Activated CD8-positive, alpha-beta memory T cell treated with anti-CD3 and anti-CD28 coated beads for 4 hours (primary cell): ENCODE results near the gene POLE2.
"Not testable (repeated sequence)": the region's sequence is repeated elsewhere in the genome, so short reads cannot be mapped to it uniquely, and the experiment has no call there.

Experiments
- DNase-seq, 2 donors: peaks; one replicate each; pipeline ENCODE4 v3.0.0-alpha.2; 2020; ENCODE audit warnings: low read depth in 2 of 2

Gene POLE2

DNA sequence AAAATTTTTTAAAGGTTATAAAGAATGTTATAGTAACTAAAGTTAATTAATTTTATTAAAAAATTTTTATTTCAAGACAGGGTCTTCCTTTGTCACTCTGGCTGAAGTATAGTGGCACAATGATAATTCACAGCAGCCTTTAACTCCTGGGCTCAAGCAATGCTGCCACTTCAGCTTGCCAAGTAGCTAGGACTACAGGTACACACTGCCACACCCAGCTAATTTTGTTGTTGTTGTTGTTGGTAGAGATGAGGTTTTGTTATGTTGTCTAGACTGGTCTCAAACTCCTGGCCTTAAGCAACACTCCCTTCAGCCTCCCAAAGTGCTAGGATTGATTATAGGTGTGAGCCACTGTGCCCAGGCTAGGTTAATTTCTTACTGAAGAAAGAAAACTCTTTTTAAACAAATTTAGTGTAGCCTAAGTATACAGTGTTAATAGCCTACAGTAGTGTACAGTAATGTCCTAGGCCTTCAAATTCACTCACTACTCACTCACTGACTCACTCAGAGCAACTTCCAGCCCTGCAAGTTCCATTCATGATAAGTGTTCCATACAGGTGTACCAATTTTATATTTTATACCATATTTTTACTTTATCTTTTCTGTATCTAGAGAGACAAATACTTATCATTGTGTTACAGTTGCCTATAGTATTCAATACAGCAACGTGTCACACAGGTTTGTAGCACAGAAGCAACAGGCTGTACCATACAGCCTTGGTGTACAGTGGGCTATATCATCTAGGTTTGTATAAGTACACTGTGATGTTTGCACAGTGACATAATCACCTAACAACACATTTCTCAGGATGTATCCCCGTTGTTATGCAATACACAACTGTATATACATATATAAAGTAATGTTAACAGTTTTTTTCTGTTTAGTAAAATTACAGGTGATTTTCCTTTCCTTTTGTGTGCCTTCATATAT is 28.2 kb downstream of the POLE2 start:
- DNase-seq: no peak

DNA sequence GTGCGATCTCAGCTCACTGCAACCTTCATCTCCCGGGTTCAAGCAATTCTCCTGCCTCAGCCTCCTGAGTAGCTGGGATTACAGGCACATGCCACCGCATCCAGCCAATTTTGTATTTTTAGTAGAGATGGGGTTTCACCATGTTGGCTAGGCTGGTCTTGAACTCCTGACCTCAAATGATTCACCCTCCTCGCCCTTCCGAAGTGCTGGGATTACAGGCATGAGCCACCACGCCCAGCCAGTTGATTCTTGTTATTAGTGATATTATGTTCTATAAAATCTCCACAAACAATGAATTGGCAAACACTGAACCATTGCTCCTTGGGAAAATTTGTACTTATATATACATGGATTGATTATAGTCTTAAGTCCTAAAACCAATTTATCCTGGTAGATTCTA is 30.5 kb downstream of the POLE2 start:
- not testable (repeated sequence) for DNase-seq

DNA sequence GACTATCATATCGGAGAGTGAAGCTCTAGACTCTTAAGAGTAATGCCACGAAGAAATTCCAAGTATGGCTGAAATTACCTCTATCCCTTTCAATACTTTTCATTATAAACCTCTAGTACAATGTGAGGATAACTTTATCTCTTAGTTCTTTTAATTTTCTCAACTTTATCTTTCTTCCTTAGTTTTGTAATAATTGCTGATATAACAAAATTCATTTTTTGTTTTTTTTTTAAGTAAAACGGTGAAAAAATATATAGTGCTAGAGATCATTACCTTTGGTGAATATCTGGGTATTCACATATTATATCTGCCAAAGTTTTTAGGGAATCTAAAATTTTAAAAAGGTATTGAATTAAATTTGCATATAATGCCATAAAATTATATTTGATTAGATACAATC is 33.5 kb downstream of the POLE2 start:
- no peak for DNase-seq

DNA sequence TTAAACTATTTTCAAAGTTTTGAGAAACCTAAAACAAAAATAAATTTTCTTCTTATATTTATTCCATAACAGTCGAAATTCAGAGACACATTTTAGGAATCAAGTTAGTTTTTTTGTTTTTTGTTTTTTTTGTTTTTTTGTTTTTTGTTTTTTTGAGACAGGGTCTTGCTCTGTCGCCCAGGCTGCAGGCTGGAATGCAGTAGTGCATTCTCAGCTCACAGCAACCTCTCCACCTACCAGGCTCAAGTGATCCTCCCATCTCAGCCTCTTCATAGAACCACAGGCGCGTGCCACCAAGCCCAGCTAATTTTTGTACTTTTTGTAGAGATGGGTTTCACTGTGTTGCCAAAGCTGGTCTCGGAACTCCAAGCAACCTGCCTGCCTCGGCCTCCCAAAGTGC is 34.5 kb downstream of the POLE2 start:
- no peak for DNase-seq

DNA sequence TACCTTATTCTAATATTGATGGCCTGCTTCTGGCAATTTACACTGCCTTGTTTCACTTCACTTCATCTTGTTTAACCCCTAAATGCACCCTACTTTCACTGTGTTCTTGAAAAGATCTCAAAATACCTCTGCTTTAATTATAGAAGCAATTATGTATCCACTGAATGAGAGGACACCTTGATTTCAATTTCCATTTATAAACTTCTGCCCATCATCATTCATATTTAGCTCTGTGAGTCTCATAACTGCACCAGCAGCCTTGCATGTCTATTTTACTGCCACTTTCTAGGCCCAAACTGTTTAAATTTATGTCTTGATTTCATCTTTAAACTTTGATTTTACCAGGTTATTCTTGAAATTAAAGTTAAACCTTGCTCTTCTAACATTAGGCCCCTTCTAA is 45.9 kb downstream of the POLE2 start:
- no peak for DNase-seq

DNA sequence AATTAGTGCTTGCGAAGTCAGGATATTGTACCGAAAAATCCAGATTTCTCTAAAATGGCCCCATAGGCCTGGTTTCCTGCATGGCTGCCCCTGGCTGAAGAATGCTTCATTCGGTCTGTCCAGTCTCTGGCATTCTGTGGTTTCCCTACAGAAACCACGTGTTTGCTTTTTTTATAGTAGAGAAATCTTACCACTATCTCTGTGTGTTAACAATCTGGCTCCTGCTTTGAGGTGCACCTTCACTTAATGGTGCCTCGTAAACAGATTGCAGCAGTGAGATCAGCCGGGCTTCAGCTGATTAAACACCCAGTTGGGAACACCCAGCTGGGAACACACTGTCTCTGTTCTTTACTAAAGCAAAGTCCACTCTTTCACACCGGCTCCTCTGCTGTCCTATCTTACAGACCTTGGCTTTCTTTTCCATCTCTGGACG is 46.3 kb downstream of the POLE2 start:
- DNase-seq: no peak

DNA sequence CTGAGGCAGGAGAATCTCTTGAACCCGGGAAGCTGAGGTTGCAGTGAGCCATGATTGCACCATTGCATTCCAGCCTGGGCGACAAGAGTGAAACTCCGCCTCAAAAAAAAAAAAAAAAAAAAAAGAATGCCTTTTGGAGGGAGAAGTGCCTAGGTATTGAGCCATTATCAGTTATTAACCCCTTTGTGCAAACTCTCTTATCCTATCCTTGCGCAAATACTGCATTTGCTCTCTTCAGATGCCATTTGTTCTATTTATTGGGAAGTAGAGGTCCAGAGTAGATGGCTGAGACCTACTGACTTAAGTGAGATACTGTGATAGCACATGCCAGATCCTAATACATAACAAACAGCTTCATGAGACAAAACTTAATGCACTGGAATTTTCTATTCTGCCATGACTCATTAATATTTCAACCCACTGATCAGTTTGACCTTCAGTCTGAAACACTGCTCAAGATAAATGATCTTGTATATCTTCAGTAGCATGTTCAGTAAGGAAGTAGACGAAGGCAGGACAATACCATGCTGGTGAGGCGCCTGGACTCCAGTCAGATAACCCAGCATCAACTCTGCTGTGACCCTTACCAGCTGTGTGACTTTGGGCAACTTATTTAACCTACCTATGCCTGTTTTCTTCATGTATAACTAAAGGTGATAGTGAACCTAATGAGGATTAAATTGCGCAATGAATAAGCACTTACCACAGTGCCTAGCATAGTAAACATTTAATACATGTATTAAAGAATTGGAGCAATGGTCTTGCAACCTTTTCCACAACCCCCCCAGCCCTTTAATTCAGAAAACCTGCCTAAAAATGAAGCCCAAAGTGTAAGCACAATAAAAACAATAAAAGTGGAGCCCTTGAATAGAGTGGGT is 47.2 kb downstream of the POLE2 start:
- no peak for DNase-seq

DNA sequence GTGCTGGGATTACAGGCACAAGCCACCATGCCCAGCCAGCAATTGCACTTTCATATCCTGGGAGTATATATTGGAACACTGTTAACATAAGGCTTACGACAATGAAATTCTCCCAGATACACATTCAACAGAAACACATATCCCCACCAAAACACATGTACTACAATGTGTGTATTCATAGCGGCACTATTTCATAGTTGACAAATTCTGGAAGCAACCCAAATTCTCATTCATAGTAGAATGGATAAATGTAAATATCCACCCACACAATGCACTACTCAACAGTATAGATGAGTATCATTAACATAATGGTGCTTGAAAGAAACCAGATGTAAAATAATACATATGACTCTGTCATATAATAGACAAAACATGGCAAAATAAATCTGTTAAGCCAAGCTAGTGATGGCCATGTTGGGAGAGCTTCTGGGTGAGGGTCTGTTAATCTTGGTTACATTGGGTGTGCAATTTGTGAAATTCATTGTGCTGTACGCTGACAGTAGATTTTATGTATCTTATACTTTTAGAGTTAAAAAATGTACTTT is 50.4 kb downstream of the POLE2 start:
- no peak for DNase-seq

DNA sequence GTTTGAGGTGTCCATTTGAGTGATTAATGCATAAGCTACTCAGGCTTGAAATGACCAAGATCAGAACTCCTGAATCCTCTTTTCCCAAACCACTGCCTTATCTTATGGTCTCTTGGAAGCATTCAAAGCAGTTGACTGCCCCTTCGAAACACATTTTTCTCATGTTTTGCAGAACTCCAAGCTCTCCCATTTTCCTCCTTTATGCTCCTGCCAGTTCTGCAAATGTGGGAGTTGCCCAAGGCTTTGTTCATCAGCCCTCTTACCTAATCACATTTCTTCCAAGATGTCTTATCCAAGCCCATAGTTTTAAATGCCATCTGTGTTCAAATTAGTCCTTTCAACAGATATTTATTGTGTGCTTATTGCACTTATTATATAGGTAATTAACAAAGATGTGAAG is 51.1 kb downstream of the POLE2 start:
- no peak for DNase-seq

DNA sequence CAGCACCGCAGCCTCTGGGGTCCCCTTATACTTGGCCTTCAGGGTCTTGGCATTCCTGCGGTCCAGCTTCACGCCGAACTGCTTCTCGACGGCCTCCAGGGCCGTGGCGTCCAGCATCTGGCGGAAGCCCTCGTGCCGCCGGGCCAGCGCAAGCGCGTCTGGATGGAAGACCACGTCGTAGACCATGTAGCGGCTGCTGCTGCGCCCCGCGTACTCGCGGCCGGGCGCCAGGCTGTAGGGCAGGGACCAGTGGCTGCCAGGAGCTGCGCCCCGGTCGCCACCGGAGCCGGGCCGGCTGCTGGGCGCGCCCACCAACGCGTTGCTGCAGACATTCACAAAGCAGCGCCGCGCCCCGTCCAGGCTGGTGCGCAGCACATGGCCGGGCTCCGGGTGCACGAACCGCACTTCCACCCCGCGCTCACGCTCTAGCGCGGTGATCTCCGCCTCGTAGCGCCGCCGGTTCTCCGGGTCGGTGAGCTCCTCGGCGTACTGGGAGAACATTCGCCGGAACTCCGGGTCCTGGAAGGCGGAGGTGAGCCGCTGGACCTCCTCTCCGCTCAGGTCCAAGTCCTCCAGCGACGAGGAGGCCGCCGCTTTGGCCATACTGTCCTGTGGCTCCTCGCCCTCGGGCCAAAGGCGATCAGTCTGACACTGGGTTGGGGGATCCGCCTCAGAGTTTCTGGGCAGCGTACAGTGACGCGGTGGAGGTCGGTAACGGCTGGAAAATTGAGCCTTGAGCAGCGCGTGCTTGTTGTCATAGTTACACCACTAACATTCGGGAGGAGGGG is 53.3 kb downstream of the POLE2 start, which contains the start of gene DNAAF2:
Gene DNAAF2, minus strand, starts transcription at position 698 of the 788 bp plus-strand sequence. Its CDS starts 95 bp downstream, at position 603.
- peak in 1 of 2 donors; percentile 39 for DNase-seq

DNA sequence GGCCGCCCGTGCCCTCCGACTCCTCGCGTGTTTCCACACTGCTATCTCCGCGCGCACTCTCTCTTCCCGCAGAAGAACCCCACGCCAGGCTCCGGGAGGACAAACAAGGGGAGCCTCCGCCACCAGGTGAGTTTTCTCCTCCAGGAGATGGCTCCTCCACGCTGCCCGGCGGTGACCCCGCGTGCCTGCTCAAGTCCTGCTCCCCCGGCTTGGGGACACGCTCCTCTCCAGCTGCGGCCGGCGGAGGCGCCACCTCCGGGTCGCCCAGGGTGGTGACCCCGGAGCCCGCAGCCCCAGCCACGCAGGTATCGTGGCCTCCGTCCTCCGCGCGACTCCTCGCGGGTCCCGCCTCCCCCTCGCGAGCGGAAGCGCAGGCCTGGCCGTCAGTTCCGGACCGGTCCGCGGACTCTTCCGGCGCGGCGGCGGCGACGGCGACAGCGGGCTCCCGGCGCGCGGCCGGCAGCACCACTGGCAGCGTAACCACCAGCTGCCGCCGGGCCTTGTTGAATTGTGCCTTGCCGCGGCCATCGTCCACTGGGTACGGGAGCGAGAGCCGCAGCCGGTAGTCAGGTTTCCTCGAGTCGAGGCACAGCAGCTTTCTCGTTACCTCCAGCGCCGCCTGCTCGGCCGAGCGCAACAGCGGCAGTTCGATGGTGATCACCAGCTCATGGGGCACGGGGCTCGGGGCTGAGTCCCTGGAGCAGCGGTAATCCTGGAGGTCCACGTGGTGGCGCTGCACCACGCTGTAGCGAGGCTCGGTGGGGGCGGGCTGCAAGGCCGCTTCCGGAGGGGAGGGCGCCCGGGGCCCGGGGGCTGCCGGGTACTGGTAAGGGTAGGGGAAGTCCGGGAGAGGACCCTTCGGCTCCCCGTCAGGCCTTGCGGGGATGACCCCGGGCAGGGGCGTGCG is 54.1 kb downstream of the POLE2 start:
- DNase-seq: peak; percentile 89 to 93

DNA sequence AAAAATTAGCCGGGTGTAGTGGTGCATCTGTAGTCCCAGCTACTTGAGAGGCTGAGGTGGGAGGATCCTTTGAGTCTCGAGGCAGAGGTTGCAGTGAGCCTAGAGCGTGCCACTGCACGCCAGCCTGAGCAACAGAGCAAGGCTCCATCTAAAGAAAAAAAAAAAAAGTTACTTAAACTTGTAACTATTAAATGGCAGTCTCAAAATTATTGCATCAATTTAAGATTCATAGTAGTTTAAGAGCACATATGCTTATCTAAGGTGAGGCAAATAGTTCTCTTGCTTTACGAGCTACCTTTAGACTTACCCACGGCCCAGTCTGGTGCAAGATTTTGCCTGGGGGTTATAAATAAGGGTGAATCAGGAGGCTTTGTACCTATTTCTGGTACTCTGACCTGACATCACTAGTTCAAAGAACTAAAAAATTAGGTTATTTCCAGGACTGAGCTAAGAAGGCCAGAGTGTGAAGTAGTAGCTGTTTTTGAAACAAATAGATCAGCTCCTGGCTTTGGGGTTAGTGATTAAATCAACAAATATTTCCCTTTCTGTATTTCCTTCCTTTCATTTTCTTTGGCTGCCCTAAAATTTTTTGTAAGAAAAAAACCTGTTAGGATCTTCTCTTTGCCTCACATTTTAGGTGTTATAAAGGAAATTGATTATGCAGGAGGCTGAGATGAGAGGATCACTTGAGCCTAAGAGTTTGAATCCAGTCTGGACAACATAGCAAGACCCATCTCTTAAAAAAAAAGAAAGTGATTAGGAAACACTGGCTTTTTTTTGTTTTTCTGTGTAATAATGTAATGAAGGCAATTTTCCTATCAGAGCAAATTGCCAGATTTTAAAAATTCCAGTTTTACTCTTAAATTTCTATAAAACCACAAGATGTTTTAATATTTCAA is 63.8 kb downstream of the POLE2 start:
- no peak for DNase-seq

DNA sequence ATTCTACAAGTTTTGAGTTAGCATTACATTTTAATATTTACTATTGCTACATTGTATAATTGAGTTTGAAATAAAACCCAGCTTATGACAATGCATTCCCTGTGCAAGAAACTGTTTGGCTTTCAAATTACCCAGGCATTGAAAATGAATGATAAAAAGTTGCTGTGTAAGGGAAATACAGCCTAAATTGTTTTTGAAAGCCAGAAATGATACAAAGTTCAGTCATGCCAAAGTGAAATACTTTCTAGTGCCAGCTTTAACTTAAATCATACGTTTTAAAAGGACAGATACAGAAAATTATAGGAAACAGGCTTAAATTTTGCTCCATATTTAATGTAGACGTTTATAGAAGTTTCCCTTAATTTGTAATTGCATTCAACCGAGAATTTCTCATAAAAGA is 64.6 kb downstream of the POLE2 start:
- no peak for DNase-seq

DNA sequence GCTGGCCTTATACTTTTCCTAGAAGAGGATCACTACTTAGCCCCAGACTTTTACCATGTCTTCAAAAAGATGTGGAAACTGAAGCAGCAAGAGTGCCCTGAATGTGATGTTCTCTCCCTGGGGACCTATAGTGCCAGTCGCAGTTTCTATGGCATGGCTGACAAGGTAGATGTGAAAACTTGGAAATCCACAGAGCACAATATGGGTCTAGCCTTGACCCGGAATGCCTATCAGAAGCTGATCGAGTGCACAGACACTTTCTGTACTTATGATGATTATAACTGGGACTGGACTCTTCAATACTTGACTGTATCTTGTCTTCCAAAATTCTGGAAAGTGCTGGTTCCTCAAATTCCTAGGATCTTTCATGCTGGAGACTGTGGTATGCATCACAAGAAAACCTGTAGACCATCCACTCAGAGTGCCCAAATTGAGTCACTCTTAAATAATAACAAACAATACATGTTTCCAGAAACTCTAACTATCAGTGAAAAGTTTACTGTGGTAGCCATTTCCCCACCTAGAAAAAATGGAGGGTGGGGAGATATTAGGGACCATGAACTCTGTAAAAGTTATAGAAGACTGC is 65.9 kb downstream of the POLE2 start:
- DNase-seq: no peak

DNA sequence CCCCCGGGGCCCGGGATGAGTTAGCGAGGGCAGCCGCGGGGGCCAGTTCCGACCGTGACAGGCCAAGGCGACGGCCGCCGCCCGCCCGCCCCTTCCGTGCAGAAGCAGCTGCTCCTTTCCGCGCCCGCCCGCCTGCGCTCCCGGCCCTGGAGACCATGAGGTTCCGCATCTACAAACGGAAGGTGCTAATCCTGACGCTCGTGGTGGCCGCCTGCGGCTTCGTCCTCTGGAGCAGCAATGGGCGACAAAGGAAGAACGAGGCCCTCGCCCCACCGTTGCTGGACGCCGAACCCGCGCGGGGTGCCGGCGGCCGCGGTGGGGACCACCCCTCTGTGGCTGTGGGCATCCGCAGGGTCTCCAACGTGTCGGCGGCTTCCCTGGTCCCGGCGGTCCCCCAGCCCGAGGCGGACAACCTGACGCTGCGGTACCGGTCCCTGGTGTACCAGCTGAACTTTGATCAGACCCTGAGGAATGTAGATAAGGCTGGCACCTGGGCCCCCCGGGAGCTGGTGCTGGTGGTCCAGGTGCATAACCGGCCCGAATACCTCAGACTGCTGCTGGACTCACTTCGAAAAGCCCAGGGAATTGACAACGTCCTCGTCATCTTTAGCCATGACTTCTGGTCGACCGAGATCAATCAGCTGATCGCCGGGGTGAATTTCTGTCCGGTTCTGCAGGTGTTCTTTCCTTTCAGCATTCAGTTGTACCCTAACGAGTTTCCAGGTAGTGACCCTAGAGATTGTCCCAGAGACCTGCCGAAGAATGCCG is 66.7 kb downstream of the POLE2 start:
- no peak for DNase-seq

DNA sequence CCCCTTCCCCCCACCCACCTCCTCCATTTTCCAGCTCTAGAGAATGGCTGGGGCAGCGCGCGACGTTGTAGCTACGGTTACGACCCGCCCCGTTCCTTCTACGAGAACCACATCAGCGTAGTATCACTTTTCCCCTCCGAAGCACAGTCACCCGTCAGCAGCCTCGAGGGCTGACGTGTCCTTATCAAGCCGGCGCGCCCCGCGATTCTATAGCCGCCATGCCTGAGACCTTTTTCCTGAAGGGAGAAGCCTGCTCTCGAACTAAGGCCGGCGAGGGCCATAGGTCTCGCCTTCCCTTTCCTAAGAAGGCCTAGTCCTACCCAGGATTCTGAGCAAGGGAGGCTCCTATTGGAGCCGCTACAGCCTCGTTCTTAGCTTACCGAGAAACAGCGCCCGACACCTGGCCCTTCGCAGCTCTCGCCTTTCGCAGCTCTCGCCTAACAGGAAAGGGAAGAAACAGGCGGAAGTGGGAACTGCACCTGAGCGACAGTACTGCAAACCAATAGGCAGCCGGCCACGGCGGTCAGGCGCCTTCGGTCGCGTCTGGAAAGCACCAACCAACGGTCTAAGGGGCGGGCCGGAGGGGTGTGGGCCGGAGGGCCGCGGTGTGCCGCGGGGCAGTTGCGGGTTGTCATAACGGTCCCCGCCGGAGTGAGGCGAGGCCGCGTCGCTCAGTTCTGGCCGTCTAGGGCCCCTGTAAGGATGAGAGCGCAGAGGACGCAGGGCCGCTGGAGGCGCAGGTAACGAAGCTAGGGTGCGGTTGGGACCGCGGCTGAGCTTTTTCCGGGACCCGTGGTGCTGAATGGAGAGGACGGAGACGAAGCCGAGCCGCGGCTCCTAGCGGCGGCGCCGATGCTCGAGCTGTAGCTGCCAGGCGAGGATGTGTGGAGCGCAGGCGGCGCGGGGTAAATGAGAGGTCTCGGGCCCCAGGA is 67.6 kb downstream of the POLE2 start, which contains the start of the genes MGAT2 and RPL36AL:
Gene MGAT2, plus strand, starts transcription at position 618 of the 932 bp plus-strand sequence. CDS start 470 bp downstream, outside the sequence.
Gene RPL36AL, minus strand, starts transcription at position 445 of the 932 bp plus-strand sequence. CDS start 1,522 bp downstream, outside the sequence.
- DNase-seq: peak; percentile 89 to 91

DNA sequence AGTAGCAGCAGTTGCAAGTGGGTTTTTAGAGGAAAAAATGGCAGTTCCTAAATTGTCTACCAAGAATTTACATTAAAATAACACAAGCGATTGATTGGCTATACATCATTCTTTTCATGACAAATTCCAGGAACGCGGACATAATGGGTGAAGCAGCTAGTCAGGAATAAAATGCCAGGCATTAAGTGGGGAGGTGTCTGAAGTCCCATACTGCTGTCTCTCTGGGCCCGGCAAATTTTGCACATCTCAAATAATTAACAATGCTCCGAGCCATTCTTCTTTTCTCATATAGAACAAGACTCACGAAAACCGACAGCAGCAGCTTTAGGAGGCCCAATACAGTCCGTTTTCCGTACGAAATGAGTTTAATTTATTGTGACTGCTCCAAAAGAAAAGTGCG is 68.3 kb downstream of the POLE2 start:
- no peak for DNase-seq
